Activated T-cell treated with anti-CD3 and anti-CD28 coated beads, Interleukin-2, amount 50 U/mL, for 72 hours (primary cell): Measurements from ENCODE around the gene C14orf119. TPM values are rescaled to one million over a fixed set of nuclear protein-coding genes. Genes with fewer than 3 reads are reported as not detected.

Source experiments
- ATAC-seq, 2 donors: fragments of 150-1000 bp; cut with Tn5 transposase; replicated peaks in 1 of 2; 2 replicates each; pipeline ENCODE4 v1.10.0; 2021; ENCODE audit warnings: moderate library complexity in 2 of 2, mild to moderate bottlenecking in 1 of 2
- DNase-seq, 2 donors: peaks; one replicate each; pipeline ENCODE4 v3.0.0; 2021 to 2022; ENCODE audit warnings: mixed read lengths in 1 of 2
- H3K27ac Mint-ChIP-seq: one replicate; pipeline ENCODE4 v1.8.0; 2022; ENCODE audit warnings: mild to moderate bottlenecking, moderate library complexity, mixed read lengths
- H3K27me3 Mint-ChIP-seq: one replicate; pipeline ENCODE4 v1.8.0; 2022; ENCODE audit warnings: low read depth, mixed read lengths
- H3K36me3 Mint-ChIP-seq, 2 donors: one replicate each; pipeline ENCODE4 v1.8.0; 2022; ENCODE audit warnings: mixed read lengths in 2 of 2, mild to moderate bottlenecking in 1 of 2; ENCODE audit not compliant: insufficient read depth in 2 of 2
- H3K4me1 Mint-ChIP-seq: one replicate; pipeline ENCODE4 v1.8.0; 2022; ENCODE audit warnings: low read depth, mixed read lengths
- H3K4me3 Mint-ChIP-seq, 2 donors: one replicate each; pipeline ENCODE4 v1.8.0; 2022; ENCODE audit warnings: mild to moderate bottlenecking in 2 of 2, mixed read lengths in 2 of 2, moderate library complexity in 2 of 2
- H3K9me3 Mint-ChIP-seq, 2 donors: one replicate each; pipeline ENCODE4 v1.8.0; 2022; ENCODE audit warnings: mixed read lengths in 2 of 2
- total RNA-seq, 2 donors: library from RNA; stranded (reverse); gene quantifications; one replicate each; pipeline ENCODE4 v1.2.3, GENCODE V29; 2022

Gene C14orf119
- total RNA-seq, 2 donors from 2014 or later = 31.3 to 38.5 TPM

- H3K27me3 Mint-ChIP-seq = no peaks in the 10 kb centered on the region
- H3K4me3 Mint-ChIP-seq = no peak overlapping the region
- H3K27ac Mint-ChIP-seq = peak overlapping the region; percentile 95
- no peak for DNase-seq
- H3K4me1 Mint-ChIP-seq = peaks cover 44% of the 10 kb centered on the region
- peaks cover 10 to 51% of the 10 kb centered on the region in 2 donors for H3K36me3 Mint-ChIP-seq
- no peak for ATAC-seq
- H3K9me3 Mint-ChIP-seq = no peaks in the 10 kb centered on the region
These were observed 8.7 kb upstream of the C14orf119 start for GRCh38 chr14:23086565-23086964.

- Mint-ChIP-seq H3K27ac (no peak overlapping the region), H3K27me3 (no peaks in the 10 kb centered on the region), H3K4me3 (no peak overlapping the region), H3K4me1 (peaks cover 40% of the 10 kb centered on the region), H3K36me3 (peaks cover 12 to 52% of the 10 kb centered on the region in 2 donors), H3K9me3 (no peaks in the 10 kb centered on the region)
- DNase-seq (no peak), ATAC-seq (no peak)
These were observed 5.6 kb upstream of the C14orf119 start for GRCh38 chr14:23089498-23090253.

GRCh38 chr14:23090254-23090636, 5.1 kb upstream of the C14orf119 start:
- H3K27me3 Mint-ChIP-seq = no peaks in the 10 kb centered on the region
- H3K27ac Mint-ChIP-seq = peak overlapping the region; percentile 32
- H3K4me3 Mint-ChIP-seq = no peak overlapping the region
- H3K4me1 Mint-ChIP-seq = peaks cover 34% of the 10 kb centered on the region
- ATAC-seq (no peak), DNase-seq (no peak)
- peaks cover 12 to 48% of the 10 kb centered on the region in 2 donors for H3K36me3 Mint-ChIP-seq
- no peaks in the 10 kb centered on the region for H3K9me3 Mint-ChIP-seq

- DNase-seq (no peak), ATAC-seq (no peak)
- peaks cover 10 to 39% of the 10 kb centered on the region in 2 donors for H3K36me3 Mint-ChIP-seq
- H3K4me1 Mint-ChIP-seq = peaks cover 25% of the 10 kb centered on the region
- no peaks in the 10 kb centered on the region for H3K9me3 Mint-ChIP-seq
- no peaks in the 10 kb centered on the region for H3K27me3 Mint-ChIP-seq
- H3K27ac Mint-ChIP-seq = peak overlapping the region; percentile 82
- no peak overlapping the region for H3K4me3 Mint-ChIP-seq
These were observed 3.7 kb upstream of the C14orf119 start for GRCh38 chr14:23091294-23092225.

GRCh38 chr14:23093104-23093503, 2.2 kb upstream of the C14orf119 start:
- DNase-seq (no peak), ATAC-seq (no peak)
- H3K36me3 Mint-ChIP-seq = peaks cover 8 to 34% of the 10 kb centered on the region in 2 donors
- peak overlapping the region; percentile 82 for H3K27ac Mint-ChIP-seq
- H3K4me3 Mint-ChIP-seq = no peak overlapping the region
- H3K4me1 Mint-ChIP-seq = peaks cover 23% of the 10 kb centered on the region
- no peaks in the 10 kb centered on the region for H3K27me3 Mint-ChIP-seq
- no peaks in the 10 kb centered on the region for H3K9me3 Mint-ChIP-seq

GRCh38 chr14:23093526-23093925, 1.8 kb upstream of the C14orf119 start:
- Mint-ChIP-seq H3K9me3 (no peaks in the 10 kb centered on the region), H3K27ac (peak overlapping the region; percentile 82), H3K4me3 (no peak overlapping the region), H3K36me3 (peaks cover 8 to 34% of the 10 kb centered on the region in 2 donors), H3K4me1 (peaks cover 23% of the 10 kb centered on the region), H3K27me3 (no peaks in the 10 kb centered on the region)
- DNase-seq (no peak), ATAC-seq (no peak)

- H3K27me3 Mint-ChIP-seq = no peaks in the 10 kb centered on the region
- no peak overlapping the region for H3K4me3 Mint-ChIP-seq
- H3K9me3 Mint-ChIP-seq = no peaks in the 10 kb centered on the region
- peaks cover 8 to 34% of the 10 kb centered on the region in 2 donors for H3K36me3 Mint-ChIP-seq
- peak in 1 of 2 donors; percentile 79 for DNase-seq
- H3K27ac Mint-ChIP-seq = no peak overlapping the region
- peaks cover 21% of the 10 kb centered on the region for H3K4me1 Mint-ChIP-seq
- ATAC-seq = no peak
These were observed 1.2 kb upstream of the C14orf119 start for GRCh38 chr14:23093991-23094665.

- H3K27ac Mint-ChIP-seq = no peak within 1 kb of the TSS
- peaks cover 16% of the 10 kb centered on the region for H3K4me1 Mint-ChIP-seq
- no peaks in the 10 kb centered on the region for H3K27me3 Mint-ChIP-seq
- peak; percentile 50 to 53 for ATAC-seq
- H3K4me3 Mint-ChIP-seq = no peak within 1 kb of the TSS
- H3K9me3 Mint-ChIP-seq = no peaks in the 10 kb centered on the region
- DNase-seq = peak in 1 of 2 donors; percentile 74
- H3K36me3 Mint-ChIP-seq = peaks cover 4 to 29% of the 10 kb centered on the region in 2 donors
These were observed 574 bp upstream of the C14orf119 start, which contains the start of gene ACIN1 for GRCh38 chr14:23094666-23095195. ACIN1 (minus strand) TSS chr14:23095136; CDS start chr14:23095112, 24 bp downstream.

- Mint-ChIP-seq H3K27ac (peak overlapping the region; percentile 48), H3K9me3 (no peaks in the 10 kb centered on the region), H3K27me3 (no peaks in the 10 kb centered on the region), H3K36me3 (peaks cover 2 to 11% of the 10 kb centered on the region in 2 donors), H3K4me1 (peaks cover 16% of the 10 kb centered on the region), H3K4me3 (no peak overlapping the region)
- ATAC-seq (no peak), DNase-seq (no peak)
These were observed 2.5 kb downstream of the C14orf119 start for GRCh38 chr14:23097786-23098185.

GRCh38 chr14:23099212-23099861, 4.0 kb downstream of the C14orf119 start:
- Mint-ChIP-seq H3K4me3 (no peak overlapping the region), H3K4me1 (peaks cover 16% of the 10 kb centered on the region), H3K9me3 (no peaks in the 10 kb centered on the region), H3K27ac (peak overlapping the region; percentile 21), H3K36me3 (peaks cover 2 to 8% of the 10 kb centered on the region in 2 donors), H3K27me3 (no peaks in the 10 kb centered on the region)
- ATAC-seq (no peak), DNase-seq (no peak)

GRCh38 chr14:23101213-23101970, 6.1 kb downstream of the C14orf119 start:
- peaks cover 2 to 8% of the 10 kb centered on the region in 2 donors for H3K36me3 Mint-ChIP-seq
- no peak for DNase-seq
- H3K4me3 Mint-ChIP-seq = no peak overlapping the region
- H3K27me3 Mint-ChIP-seq = no peaks in the 10 kb centered on the region
- no peak for ATAC-seq
- peaks cover 14% of the 10 kb centered on the region for H3K4me1 Mint-ChIP-seq
- no peaks in the 10 kb centered on the region for H3K9me3 Mint-ChIP-seq
- H3K27ac Mint-ChIP-seq = no peak overlapping the region
